H1 (cell line): Measurements from ENCODE around the gene GALNT9. TPM values are rescaled to one million over a fixed set of nuclear protein-coding genes. Genes with fewer than 3 reads are reported as not detected.
"Not testable (repeated sequence)": the region's sequence is repeated elsewhere in the genome, so short reads cannot be mapped to it uniquely, and the experiment has no call there.

Experiments
- CTCF ChIA-PET: fragments of 300-600 bp; sonication (Branson Sonifier 250); formaldehyde crosslinking; loops from one replicate; lab custom pipeline; 2021; ENCODE audit not compliant: partially characterized antibody; lab: Charles Lee
- POLR2A ChIA-PET: fragments of 300-600 bp; sonication (Branson Sonifier 250); formaldehyde crosslinking; loops from one replicate; lab custom pipeline; 2021; ENCODE audit warnings: inconsistent platforms; ENCODE audit not compliant: partially characterized antibody; lab: Charles Lee
- DNase-seq, 2 experiments: peaks; one replicate each; pipeline versions ENCODE4 v3.0.0 to v3.0.0-alpha.2; 2010 to 2022; ENCODE audit warnings: low spot score in 2 of 2, low read depth in 1 of 2, mixed read lengths in 1 of 2
- FAIRE-seq: peaks from 2 replicates; lab custom pipeline; 2011; peaks lifted over from hg19 to GRCh38; lab: Jason Lieb, UNC
- H2AFZ ChIP-seq: 2 replicates; pipeline ENCODE4 v1.8.1; 2012; ENCODE audit warnings: low read length, inconsistent platforms
- H2AK5ac ChIP-seq: 2 replicates; pipeline ENCODE4 v1.6.1; 2013; ENCODE audit warnings: low read depth, low read length
- H2BK120ac ChIP-seq: replicated peaks from 2 replicates; pipeline ENCODE3; 2013; ENCODE audit warnings: low read depth, low read length, inconsistent platforms
- H2BK12ac ChIP-seq: 2 replicates; pipeline ENCODE4 v1.6.1; 2013; ENCODE audit warnings: low read depth, low read length
- H2BK15ac ChIP-seq: 2 replicates; pipeline ENCODE4 v1.6.1; 2013; ENCODE audit warnings: low read length
- H2BK20ac ChIP-seq: 2 replicates; pipeline ENCODE4 v1.6.1; 2013; ENCODE audit warnings: low read length
- H2BK5ac ChIP-seq: 2 replicates; pipeline ENCODE4 v1.6.1; 2013; ENCODE audit warnings: low read depth, low read length
- H3K14ac ChIP-seq: 2 replicates; pipeline ENCODE4 v1.6.1; 2013; ENCODE audit warnings: inconsistent platforms; ENCODE audit not compliant: insufficient read length
- H3K18ac ChIP-seq: 2 replicates; pipeline ENCODE4 v1.6.1; 2013; ENCODE audit warnings: low read length; ENCODE audit errors: extremely low read depth
- H3K23ac ChIP-seq: 2 replicates; pipeline ENCODE4 v1.6.1; 2013; ENCODE audit warnings: inconsistent platforms; ENCODE audit not compliant: insufficient read length
- H3K23me2 ChIP-seq: 2 replicates; pipeline ENCODE4 v1.6.1; 2013; ENCODE audit warnings: low read depth, low read length
- H3K27ac ChIP-seq: 2 replicates; pipeline ENCODE4 v1.6.1; 2011; ENCODE audit warnings: low read depth, low read length, inconsistent platforms
- H3K27me3 ChIP-seq, 4 experiments: replicated peaks in 1 of 4; 1 replicate in 1 of 4; 2 replicates in 3 of 4; pipeline versions ENCODE4 v1.6.1 to v1.8.1; 2011 to 2013; ENCODE audit warnings: low read length in 3 of 4, mild to moderate bottlenecking in 3 of 4, inconsistent platforms in 2 of 4, mixed read lengths in 2 of 4, moderate library complexity in 1 of 4; ENCODE audit not compliant: control insufficient read depth in 3 of 4, insufficient read depth in 3 of 4; ENCODE audit errors: extremely low read depth in 1 of 4
- H3K36me3 ChIP-seq, 4 experiments: 2 replicates each; pipeline versions ENCODE4 v1.6.1 to v1.8.1; 2011 to 2013; ENCODE audit warnings: mild to moderate bottlenecking in 4 of 4, low read length in 3 of 4, moderate library complexity in 2 of 4, control low read depth in 1 of 4, inconsistent platforms in 1 of 4; ENCODE audit not compliant: insufficient read depth in 4 of 4, control insufficient read depth in 2 of 4
- H3K4ac ChIP-seq: replicated peaks from 2 replicates; pipeline ENCODE3; 2013; ENCODE audit warnings: low read length, low read depth, mixed read lengths, inconsistent platforms; ENCODE audit not compliant: insufficient read length
- H3K4me1 ChIP-seq, 4 experiments: replicated peaks in 1 of 4; 1 replicate in 1 of 4; 2 replicates in 3 of 4; pipeline versions ENCODE4 v1.6.1 to v1.8.1; 2011 to 2013; ENCODE audit warnings: low read length in 3 of 4, inconsistent platforms in 2 of 4, mixed read lengths in 1 of 4; ENCODE audit not compliant: insufficient read depth in 4 of 4, control insufficient read depth in 3 of 4
- H3K4me2 ChIP-seq, 2 experiments: 2 replicates each; pipeline versions ENCODE4 v1.6.1 to v1.8.1; 2011 to 2013; ENCODE audit warnings: low read depth in 2 of 2, low read length in 2 of 2, control low read depth in 1 of 2, inconsistent platforms in 1 of 2, mild to moderate bottlenecking in 1 of 2; ENCODE audit not compliant: insufficient read depth in 1 of 2
- H3K4me3 ChIP-seq, 4 experiments: fragments of 200-600, 300-600 bp in 1 of 4; sonication (generic), shearing (Covaris generic), sonication (Bioruptor Twin) in 1 of 4; 2 replicates each; pipeline versions ENCODE4 v1.5.1 to v1.8.1; 2011 to 2016; ENCODE audit warnings: low read length in 4 of 4, low read depth in 3 of 4, control low read depth in 2 of 4, inconsistent platforms in 2 of 4, mild to moderate bottlenecking in 2 of 4, mixed read lengths in 1 of 4, moderate library complexity in 1 of 4; ENCODE audit not compliant: insufficient read depth in 2 of 4; ENCODE audit errors: extremely low read depth in 1 of 4
- H3K56ac ChIP-seq: replicated peaks from 2 replicates; pipeline ENCODE3; 2013; ENCODE audit warnings: low read depth, mild to moderate bottlenecking, mixed read lengths, low read length, inconsistent platforms; ENCODE audit not compliant: insufficient read length
- H3K79me1 ChIP-seq: 2 replicates; pipeline ENCODE4 v1.6.1; 2013; ENCODE audit warnings: low read depth, low read length, control low read depth
- H3K79me2 ChIP-seq, 2 experiments: 2 replicates each; pipeline versions ENCODE4 v1.6.1 to v1.8.1; 2012 to 2013; ENCODE audit warnings: low read length in 2 of 2, mild to moderate bottlenecking in 2 of 2, inconsistent platforms in 1 of 2; ENCODE audit not compliant: insufficient read depth in 2 of 2, control insufficient read depth in 1 of 2
- H3K9ac ChIP-seq, 4 experiments: replicated peaks in 1 of 4; 1 replicate in 1 of 4; 2 replicates in 3 of 4; pipeline versions ENCODE4 v1.6.1 to v1.8.1; 2011 to 2013; ENCODE audit warnings: low read depth in 3 of 4, low read length in 3 of 4, control low read depth in 2 of 4, mild to moderate bottlenecking in 2 of 4, moderate library complexity in 2 of 4, inconsistent platforms in 1 of 4; ENCODE audit errors: extremely low read depth in 1 of 4
- H3K9me3 ChIP-seq, 2 experiments: 2 replicates each; pipeline versions ENCODE4 v1.6.1 to v1.8.1; 2012 to 2013; ENCODE audit warnings: mild to moderate bottlenecking in 2 of 2, moderate library complexity in 2 of 2, control low read depth in 1 of 2, inconsistent platforms in 1 of 2, low read depth in 1 of 2, low read length in 1 of 2, mixed read lengths in 1 of 2; ENCODE audit not compliant: insufficient read depth in 2 of 2
- H4K20me1 ChIP-seq, 2 experiments: replicated peaks in 1 of 2; 2 replicates each; pipeline versions ENCODE3 to v1.8.1; 2011 to 2013; ENCODE audit warnings: inconsistent platforms in 2 of 2, low read length in 2 of 2, mild to moderate bottlenecking in 1 of 2; ENCODE audit not compliant: insufficient read depth in 2 of 2, control insufficient read depth in 1 of 2
- H4K5ac ChIP-seq: 2 replicates; pipeline ENCODE4 v1.6.1; 2013; ENCODE audit warnings: low read length, low read depth, mixed read lengths, inconsistent platforms; ENCODE audit not compliant: insufficient read length
- H4K8ac ChIP-seq: 2 replicates; pipeline ENCODE4 v1.8.0; 2013; ENCODE audit warnings: mild to moderate bottlenecking, moderate library complexity, low read length, inconsistent platforms; ENCODE audit not compliant: insufficient read depth; ENCODE audit errors: extremely low read depth
- H4K91ac ChIP-seq: replicated peaks from 2 replicates; pipeline ENCODE3; 2013; ENCODE audit warnings: low read length, mixed read lengths, inconsistent platforms; ENCODE audit not compliant: insufficient read length
- WGBS, 2 experiments: shearing (Covaris generic) in 1 of 2; methylation state at CpG; one replicate each; pipeline versions ENCODE4 v1.1.6 to v1.1.7; 2013 to 2015; ENCODE audit warnings: low lambda C conversion rate in 2 of 2, mixed read lengths in 2 of 2, inconsistent platforms in 1 of 2, low coverage in 1 of 2, missing lambda C conversion rate in 1 of 2; ENCODE audit not compliant: insufficient replicate concordance in 2 of 2, insufficient coverage in 1 of 2, insufficient read length in 1 of 2; ENCODE audit errors: extremely low coverage in 1 of 2, missing lambda C conversion rate in 1 of 2; 5-methylcytosine and 5-hydroxymethylcytosine counted together
- polyA plus RNA-seq, 7 experiments: library from polyadenylated mRNA; depleted of rRNA in 3 of 7; stranded (reverse) in 5 of 7; unstranded in 2 of 7; fragments of >200 nt in 5 of 7; fragments of 200-250 nt in 2 of 7; gene quantifications; 1 replicate in 5 of 7; 2 replicates in 1 of 7; 4 replicates in 1 of 7; pipeline versions ENCODE4 v1.2.1 to v1.2.3, GENCODE V29; 2011 to 2013; ENCODE audit warnings: missing spikeins in 2 of 7, mixed read lengths in 2 of 7
- total RNA-seq: library from RNA; stranded (reverse); fragmentation: NEBNext Ultra II Directional; extraction: Animal tissue kit (Norgen Biotek cat#: 25700); gene quantifications from 2 replicates; pipeline ENCODE4 v1.2.1, GENCODE V29; 2021

GALNT9 gene
- total and polyA plus RNA-seq, 2 of the 8 experiments (the other 6 are each of a cell fraction or from before 2014, with no cell fraction given), result 2.0 to 3.6 TPM

GRCh38 chr12:132149526-132149925 is 179.9 kb downstream of the GALNT9 start:
- H2AFZ ChIP-seq, H2BK5ac ChIP-seq, POLR2A ChIA-PET, H2BK20ac ChIP-seq, H3K4me2 ChIP-seq, H2BK120ac ChIP-seq, H3K9me3 ChIP-seq, H3K27me3 ChIP-seq, H4K91ac ChIP-seq, H3K9ac ChIP-seq, H4K8ac ChIP-seq, H3K4me3 ChIP-seq, CTCF ChIA-PET, FAIRE-seq, H2AK5ac ChIP-seq, H2BK12ac ChIP-seq, H2BK15ac ChIP-seq, H3K14ac ChIP-seq, H3K23me2 ChIP-seq, DNase-seq, H3K4ac ChIP-seq, H4K5ac ChIP-seq, H3K56ac ChIP-seq, H3K23ac ChIP-seq, H3K27ac ChIP-seq, H3K4me1 ChIP-seq, H3K18ac ChIP-seq: not testable (repeated sequence)
- Histone ChIP-seq H3K36me3 (peaks cover 0 to 28% (median 7%) of the 10 kb centered on the region in 4 experiments; a peak in 5 of 8 replicates), H3K79me2 (peaks cover 0 to 25% of the 10 kb centered on the region in 2 experiments; a peak in 3 of 4 replicates), H4K20me1 (peaks cover 6 to 11% of the 10 kb centered on the region in 2 experiments), H3K79me1 (peaks cover 20% of the 10 kb centered on the region)
- WGBS, 2 experiments, result 93% methylated on average over 32 of the region's 32 CpGs; no CpG with 5 or more reads in 1 of the 2 experiments
